SK-N-SH (cell line): ENCODE data around the gene KBTBD4.

ENCODE experiments used
- CTCF ChIP-seq: fragments of 200-600 bp; sonication (generic); IDR thresholded peaks from 2 replicates; pipeline ENCODE4 v1.6.1; 2017; ENCODE audit warnings: antibody characterized with exemption, mild to moderate bottlenecking, moderate library complexity
- IRF3 ChIP-seq: fragments of 150-350 bp; IDR thresholded peaks from 2 replicates; pipeline ENCODE4 v1.6.1; 2016; ENCODE audit warnings: mild to moderate bottlenecking, low read depth, low read length
- MXI1 ChIP-seq: IDR thresholded peaks from 2 replicates; pipeline ENCODE4 v1.6.1; 2012; ENCODE audit warnings: mild to moderate bottlenecking, low read depth, low read length, improper control_type of control experiment
- POLR2AphosphoS5 ChIP-seq: IDR thresholded peaks from 2 replicates; pipeline ENCODE4 v1.6.1; 2012; ENCODE audit warnings: low read depth, low read length
- SMC3 ChIP-seq: IDR thresholded peaks from 2 replicates; pipeline ENCODE4 v1.6.1; 2012; ENCODE audit warnings: low read depth, low read length, improper control_type of control experiment
- USF2 ChIP-seq: fragments of 150-350 bp; IDR thresholded peaks from 2 replicates; pipeline ENCODE4 v1.6.1; 2017; ENCODE audit warnings: antibody characterized with exemption, low read length, low read depth, borderline replicate concordance

- TF ChIP-seq IRF3, result no peak
- TF ChIP-seq POLR2AphosphoS5, result no peak
- no peak for TF ChIP-seq CTCF
- no peak for TF ChIP-seq SMC3
- TF ChIP-seq MXI1, result no peak
- no peak for TF ChIP-seq USF2
Measured at GRCh38 chr11:47592970-47593369, 14.2 kb upstream of the KBTBD4 start.
